Activated T-cell treated with anti-CD3 and anti-CD28 coated beads, Interleukin-2, amount 50 U/mL, for 72 hours (primary cell): ENCODE results near the gene CDH4. TPM values are rescaled to one million over a fixed set of nuclear protein-coding genes. Genes with fewer than 3 reads are reported as not detected.

Experiments
- ATAC-seq, 2 donors: fragments of 150-1000 bp; cut with Tn5 transposase; replicated peaks in 1 of 2; 2 replicates each; pipeline ENCODE4 v1.10.0; 2021; ENCODE audit warnings: moderate library complexity in 2 of 2, mild to moderate bottlenecking in 1 of 2
- DNase-seq, 2 donors: peaks; one replicate each; pipeline ENCODE4 v3.0.0; 2021 to 2022; ENCODE audit warnings: mixed read lengths in 1 of 2
- H3K27ac Mint-ChIP-seq: one replicate; pipeline ENCODE4 v1.8.0; 2022; ENCODE audit warnings: mild to moderate bottlenecking, moderate library complexity, mixed read lengths
- H3K27me3 Mint-ChIP-seq: one replicate; pipeline ENCODE4 v1.8.0; 2022; ENCODE audit warnings: low read depth, mixed read lengths
- H3K36me3 Mint-ChIP-seq, 2 donors: one replicate each; pipeline ENCODE4 v1.8.0; 2022; ENCODE audit warnings: mixed read lengths in 2 of 2, mild to moderate bottlenecking in 1 of 2; ENCODE audit not compliant: insufficient read depth in 2 of 2
- H3K4me1 Mint-ChIP-seq: one replicate; pipeline ENCODE4 v1.8.0; 2022; ENCODE audit warnings: low read depth, mixed read lengths
- H3K4me3 Mint-ChIP-seq, 2 donors: one replicate each; pipeline ENCODE4 v1.8.0; 2022; ENCODE audit warnings: mild to moderate bottlenecking in 2 of 2, mixed read lengths in 2 of 2, moderate library complexity in 2 of 2
- H3K9me3 Mint-ChIP-seq, 2 donors: one replicate each; pipeline ENCODE4 v1.8.0; 2022; ENCODE audit warnings: mixed read lengths in 2 of 2
- total RNA-seq, 2 donors: library from RNA; stranded (reverse); gene quantifications; one replicate each; pipeline ENCODE4 v1.2.3, GENCODE V29; 2022

CDH4 gene
- total RNA-seq, 2 donors from 2014 or later, result 0.17 to 0.35 TPM

DNA sequence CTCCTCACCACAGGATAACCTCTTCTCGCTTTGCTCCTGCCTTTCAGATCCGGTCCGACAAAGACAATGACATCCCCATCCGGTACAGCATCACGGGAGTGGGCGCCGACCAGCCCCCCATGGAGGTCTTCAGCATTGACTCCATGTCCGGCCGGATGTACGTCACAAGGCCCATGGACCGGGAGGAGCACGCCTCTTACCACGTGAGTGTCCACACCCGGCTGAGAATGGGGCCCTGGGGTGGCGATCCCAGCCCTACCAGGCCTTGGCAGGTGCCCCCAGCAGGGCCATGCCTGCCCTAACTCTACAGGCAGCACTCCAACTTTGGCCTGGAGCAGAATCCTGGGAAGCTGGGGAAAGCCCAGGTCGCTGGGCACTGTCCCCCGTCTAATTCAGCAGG is 592.6 kb downstream of the CDH4 start:
- DNase-seq (no peak), ATAC-seq (no peak)
- Mint-ChIP-seq H3K27me3 (no peaks in the 10 kb centered on the region), H3K36me3 (no peaks in the 10 kb centered on the region), H3K27ac (no peak overlapping the region), H3K4me1 (no peaks in the 10 kb centered on the region), H3K9me3 (no peaks in the 10 kb centered on the region), H3K4me3 (no peak overlapping the region)

DNA sequence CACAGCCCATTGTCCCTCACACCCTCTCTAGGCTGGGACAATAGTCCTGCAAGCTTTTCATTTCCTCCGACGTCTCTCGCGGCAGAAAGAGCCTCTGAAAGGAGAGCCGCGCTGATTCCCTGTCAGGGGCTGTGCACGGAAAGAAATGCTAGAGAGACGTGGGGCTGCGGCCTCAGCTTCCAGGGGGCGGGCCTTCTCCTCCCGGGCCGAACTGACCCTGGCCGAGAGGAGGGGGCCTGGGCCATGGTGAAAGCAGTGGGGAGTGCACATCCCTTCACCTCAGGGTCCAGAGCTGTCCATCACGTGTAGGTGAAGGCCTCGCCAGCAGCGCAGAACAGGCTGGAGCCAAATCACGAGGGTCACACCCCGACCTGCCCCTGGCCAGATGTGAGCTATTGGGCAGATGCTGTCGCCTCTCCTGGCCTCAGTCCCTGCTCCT is 593.2 kb downstream of the CDH4 start:
- H3K9me3 Mint-ChIP-seq, result no peaks in the 10 kb centered on the region
- no peak overlapping the region for H3K27ac Mint-ChIP-seq
- no peaks in the 10 kb centered on the region for H3K27me3 Mint-ChIP-seq
- H3K4me1 Mint-ChIP-seq, result no peaks in the 10 kb centered on the region
- ATAC-seq, result no peak
- H3K36me3 Mint-ChIP-seq, result no peaks in the 10 kb centered on the region
- DNase-seq, result no peak
- H3K4me3 Mint-ChIP-seq, result no peak overlapping the region

DNA sequence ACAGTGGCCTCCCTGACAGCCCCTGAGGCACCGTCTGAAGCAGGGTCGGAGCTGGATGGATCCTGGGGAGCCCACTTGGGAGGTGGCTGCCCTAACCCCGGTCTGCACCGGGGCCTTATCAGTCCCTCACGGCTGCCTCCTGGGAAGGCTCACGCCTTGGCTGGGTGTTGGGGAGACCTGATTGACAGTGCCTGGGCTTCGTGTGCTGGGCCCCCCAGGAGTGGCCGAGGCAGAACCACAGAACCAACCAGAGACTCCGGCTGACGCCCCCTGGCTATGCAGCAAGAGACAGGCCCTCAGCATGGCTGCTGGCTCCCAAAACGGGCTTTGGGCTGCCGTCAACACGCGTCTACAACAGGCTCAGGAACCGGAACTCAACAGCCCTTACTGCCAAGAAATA is 594.0 kb downstream of the CDH4 start:
- no peak for ATAC-seq
- Mint-ChIP-seq H3K4me3 (no peak overlapping the region), H3K27me3 (no peaks in the 10 kb centered on the region)

DNA sequence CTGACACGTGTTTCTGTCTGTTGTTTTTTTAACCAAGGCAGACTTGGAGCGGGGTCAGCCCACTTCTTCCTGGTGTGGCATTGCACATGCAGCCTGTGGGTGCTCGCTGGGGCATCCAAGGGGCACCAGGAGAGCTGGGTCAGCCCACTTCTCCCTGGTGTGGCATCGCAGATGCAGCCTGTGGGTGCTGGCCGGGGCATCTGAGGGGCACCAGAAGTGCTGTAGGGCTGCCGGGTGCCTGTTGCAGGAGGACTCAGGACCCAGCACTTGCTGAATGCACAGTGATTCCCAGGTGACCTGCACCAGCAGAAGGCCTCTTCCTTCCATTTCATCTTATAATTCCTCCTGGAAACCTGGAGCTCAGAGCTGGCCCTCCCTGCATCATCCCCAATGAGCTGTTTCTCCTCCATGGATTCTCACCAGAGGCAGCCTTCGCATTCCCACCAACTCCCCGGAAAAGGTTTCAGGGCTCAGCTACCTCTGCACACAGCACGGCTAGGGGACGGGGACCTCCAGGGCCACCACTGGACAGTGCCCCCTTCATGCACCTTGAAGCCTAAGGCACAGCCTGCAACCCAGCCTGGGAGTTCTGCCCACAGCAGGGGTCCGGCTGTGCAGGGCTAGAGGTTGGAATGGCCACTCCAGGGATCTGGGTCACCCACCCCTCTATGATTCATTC is 594.8 kb downstream of the CDH4 start:
- Mint-ChIP-seq H3K4me3 (no peak overlapping the region), H3K36me3 (no peaks in the 10 kb centered on the region), H3K9me3 (no peaks in the 10 kb centered on the region), H3K27ac (no peak overlapping the region), H3K27me3 (no peaks in the 10 kb centered on the region), H3K4me1 (no peaks in the 10 kb centered on the region)
- no peak for ATAC-seq
- no peak for DNase-seq

More for the DNA sequence above, 594.0 kb downstream of the CDH4 start:
- Mint-ChIP-seq H3K36me3 (no peaks in the 10 kb centered on the region), H3K4me1 (no peaks in the 10 kb centered on the region), H3K27ac (no peak overlapping the region), H3K9me3 (no peaks in the 10 kb centered on the region)
- no peak for DNase-seq

DNA sequence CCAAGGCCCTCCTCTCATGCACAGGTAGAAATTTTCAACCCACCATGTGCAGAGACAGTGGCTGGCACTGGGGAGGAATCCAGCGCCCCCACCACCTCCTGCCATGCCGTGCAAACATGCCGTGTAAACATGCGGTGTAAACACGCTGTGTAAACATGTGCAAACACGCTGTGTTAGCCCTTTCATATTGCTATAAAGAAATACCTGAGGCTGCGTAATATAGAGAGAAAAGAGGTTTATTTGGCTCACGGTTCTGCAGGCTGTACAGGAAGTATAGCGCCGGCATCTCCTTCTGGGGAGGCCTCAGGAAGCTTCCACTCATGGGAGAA is 595.3 kb downstream of the CDH4 start:
- H3K27me3 Mint-ChIP-seq, result no peaks in the 10 kb centered on the region
- no peaks in the 10 kb centered on the region for H3K9me3 Mint-ChIP-seq
- no peak for ATAC-seq
- H3K4me3 Mint-ChIP-seq, result no peak overlapping the region
- DNase-seq, result no peak
- no peaks in the 10 kb centered on the region for H3K4me1 Mint-ChIP-seq
- H3K36me3 Mint-ChIP-seq, result no peaks in the 10 kb centered on the region
- H3K27ac Mint-ChIP-seq, result no peak overlapping the region

DNA sequence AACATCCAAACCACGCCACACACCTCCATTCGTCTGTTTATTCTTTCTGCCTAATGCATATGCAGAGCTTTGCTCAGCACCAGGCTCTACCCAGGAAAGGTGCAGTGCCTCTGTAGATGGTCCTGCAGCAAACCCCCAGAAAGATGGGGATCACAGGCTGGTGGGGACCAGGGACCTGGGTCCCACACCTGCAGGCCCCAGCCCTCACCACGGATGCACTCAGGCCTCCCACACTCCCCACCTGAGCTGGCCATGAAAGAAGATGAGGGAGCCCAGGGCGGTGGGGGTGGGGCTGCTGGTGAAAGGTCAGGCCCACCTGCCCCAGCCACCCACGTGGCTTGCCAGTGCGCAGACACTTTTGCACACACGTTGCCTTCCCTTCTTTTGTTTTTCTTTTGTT is 595.9 kb downstream of the CDH4 start:
- Mint-ChIP-seq H3K27ac (no peak overlapping the region), H3K9me3 (no peaks in the 10 kb centered on the region), H3K36me3 (no peaks in the 10 kb centered on the region), H3K4me3 (no peak overlapping the region), H3K4me1 (no peaks in the 10 kb centered on the region), H3K27me3 (no peaks in the 10 kb centered on the region)
- ATAC-seq (no peak), DNase-seq (no peak)

DNA sequence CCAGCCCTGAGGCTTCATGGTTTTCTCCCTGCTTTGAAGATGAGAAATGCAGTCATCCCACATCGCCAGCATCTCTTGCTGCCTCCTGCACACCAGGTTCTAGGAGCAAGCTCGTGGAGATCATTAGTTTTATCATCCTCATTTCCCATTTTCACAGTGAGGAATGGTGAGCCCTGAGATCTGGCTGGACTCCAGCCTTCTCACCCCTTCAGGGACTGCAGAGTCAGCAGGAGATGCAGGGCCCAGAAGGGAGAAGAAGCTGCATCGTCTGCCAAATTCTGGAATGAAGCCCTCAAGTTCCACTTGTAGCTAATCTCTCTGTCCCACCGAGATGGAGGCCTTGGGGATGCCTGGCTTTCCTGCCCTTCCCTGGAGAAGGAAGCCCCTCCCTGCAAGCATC is 596.8 kb downstream of the CDH4 start:
- no peak for DNase-seq

DNA sequence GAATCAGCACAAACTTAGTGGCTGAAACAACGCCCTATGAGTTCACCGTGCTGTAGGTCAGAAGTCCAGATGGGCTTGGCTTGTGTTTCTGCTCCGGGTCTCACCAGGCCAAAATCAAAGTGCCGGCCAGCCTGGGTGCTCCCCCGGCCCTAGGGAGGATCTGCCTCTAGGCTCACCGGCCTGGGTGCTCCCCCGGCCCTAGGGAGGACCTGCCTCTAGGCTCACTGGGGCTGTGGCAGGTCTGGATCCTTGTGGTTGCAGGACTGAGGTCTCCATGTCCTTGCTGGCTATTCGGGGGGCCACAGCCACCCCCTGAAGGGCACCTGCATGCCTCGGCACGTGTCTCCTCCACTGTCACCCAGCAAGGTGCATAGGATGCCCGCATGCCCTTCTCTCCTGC is 597.3 kb downstream of the CDH4 start:
- DNase-seq (no peak), ATAC-seq (no peak)
- Mint-ChIP-seq H3K4me1 (no peaks in the 10 kb centered on the region), H3K27me3 (no peaks in the 10 kb centered on the region), H3K9me3 (no peaks in the 10 kb centered on the region), H3K4me3 (no peak overlapping the region), H3K36me3 (no peaks in the 10 kb centered on the region), H3K27ac (no peak overlapping the region)

More for the DNA sequence above, 596.8 kb downstream of the CDH4 start:
- Mint-ChIP-seq H3K4me1 (no peaks in the 10 kb centered on the region), H3K36me3 (no peaks in the 10 kb centered on the region), H3K27ac (no peak overlapping the region), H3K4me3 (no peak overlapping the region), H3K9me3 (no peaks in the 10 kb centered on the region), H3K27me3 (no peaks in the 10 kb centered on the region)
- no peak for ATAC-seq

DNA sequence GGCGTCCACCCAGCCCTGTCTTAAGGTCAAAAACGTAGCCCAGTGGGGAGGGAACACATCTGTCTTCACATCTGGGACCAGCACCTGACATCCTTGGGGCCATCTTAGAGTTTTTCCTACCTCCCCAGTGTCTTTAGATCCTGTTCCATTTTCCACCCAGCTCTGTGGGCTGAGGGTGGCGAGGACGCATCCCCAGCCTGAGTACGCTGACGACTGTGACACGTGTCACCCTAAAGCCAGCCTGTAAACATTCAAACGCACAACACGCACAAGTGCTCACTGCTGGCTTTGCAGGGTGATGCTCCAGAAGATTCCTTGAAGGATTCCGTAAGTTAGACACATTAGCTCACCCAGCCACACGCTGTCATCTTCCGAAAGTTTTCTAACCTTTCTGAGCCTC is 597.8 kb downstream of the CDH4 start:
- no peaks in the 10 kb centered on the region for H3K9me3 Mint-ChIP-seq
- ATAC-seq (no peak), DNase-seq (no peak)
- no peak overlapping the region for H3K4me3 Mint-ChIP-seq
- H3K27ac Mint-ChIP-seq, result no peak overlapping the region
- H3K36me3 Mint-ChIP-seq, result no peaks in the 10 kb centered on the region
- no peaks in the 10 kb centered on the region for H3K27me3 Mint-ChIP-seq
- H3K4me1 Mint-ChIP-seq, result no peaks in the 10 kb centered on the region

DNA sequence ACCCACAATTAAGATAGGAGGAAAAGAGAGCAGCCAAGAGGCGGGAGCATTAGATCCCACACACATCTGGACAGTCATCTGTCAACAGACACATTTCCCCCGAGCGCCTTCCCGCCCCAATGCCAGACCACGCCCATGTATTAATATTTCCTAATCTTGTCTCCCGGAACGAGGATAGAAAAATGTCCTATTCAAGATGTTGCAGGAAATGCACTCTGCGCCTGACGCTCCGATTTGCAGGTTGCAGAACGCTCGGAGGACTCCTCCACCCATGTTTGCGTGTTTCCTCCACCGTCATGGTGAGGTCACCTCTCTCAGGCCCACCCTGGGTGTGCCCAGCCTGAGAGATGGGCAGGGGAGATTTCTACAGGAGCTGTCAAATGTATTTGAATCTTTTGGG is 598.4 kb downstream of the CDH4 start:
- H3K36me3 Mint-ChIP-seq, result no peaks in the 10 kb centered on the region
- no peaks in the 10 kb centered on the region for H3K27me3 Mint-ChIP-seq
- H3K4me3 Mint-ChIP-seq, result no peak overlapping the region

DNA sequence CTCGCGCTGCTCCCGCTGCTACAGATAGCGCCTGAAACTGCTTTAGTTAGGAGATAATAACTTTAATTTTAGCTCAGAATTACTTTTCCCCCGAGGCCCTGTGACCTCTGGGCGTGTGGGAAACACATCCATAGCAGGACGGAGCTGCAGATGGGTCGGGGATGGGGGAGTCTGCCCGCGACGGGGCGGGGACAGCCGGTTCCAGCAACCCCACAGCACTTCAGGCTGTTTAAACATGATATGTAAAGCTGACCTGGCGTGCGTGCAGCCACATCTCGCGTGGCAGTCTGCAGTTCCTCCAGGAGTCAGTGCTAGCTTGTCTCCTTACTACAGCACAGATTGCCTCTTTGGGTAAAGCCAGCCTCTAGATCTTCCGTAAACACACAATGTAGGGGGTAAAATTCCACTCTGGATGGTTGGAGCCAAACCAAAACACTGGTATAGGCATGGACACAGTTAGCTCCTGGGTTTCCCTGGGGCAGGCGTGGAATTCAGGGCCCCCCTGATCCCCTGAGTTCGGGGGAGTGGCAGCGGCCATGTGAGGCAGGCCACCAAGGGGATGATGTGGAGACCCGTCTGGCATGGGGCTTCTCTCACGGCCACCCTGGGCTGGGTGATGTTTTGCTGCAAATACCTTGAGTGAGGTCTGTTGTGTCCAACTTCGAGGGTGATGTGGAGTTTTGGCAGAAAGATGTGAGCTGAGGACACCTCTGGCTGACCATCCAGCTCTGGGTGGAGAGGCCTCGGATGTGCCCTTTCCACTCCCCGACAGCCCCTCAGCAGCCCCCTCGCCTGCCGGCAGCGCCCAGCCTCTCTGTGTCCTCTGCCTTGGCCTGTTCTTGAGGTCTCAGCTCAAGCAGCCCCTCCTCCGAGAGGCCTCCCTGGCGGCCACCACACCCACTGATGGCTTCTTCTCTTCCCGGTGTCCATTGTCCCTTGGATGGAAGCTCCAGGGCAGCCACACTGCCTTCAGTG is 599.2 kb downstream of the CDH4 start:
- DNase-seq, result no peak
- no peaks in the 10 kb centered on the region for H3K4me1 Mint-ChIP-seq
- H3K36me3 Mint-ChIP-seq, result no peaks in the 10 kb centered on the region
- no peak overlapping the region for H3K27ac Mint-ChIP-seq
- no peaks in the 10 kb centered on the region for H3K9me3 Mint-ChIP-seq
- H3K4me3 Mint-ChIP-seq, result no peak overlapping the region
- no peaks in the 10 kb centered on the region for H3K27me3 Mint-ChIP-seq
- no peak for ATAC-seq

More for the DNA sequence above, 598.4 kb downstream of the CDH4 start:
- ATAC-seq (no peak), DNase-seq (no peak)
- Mint-ChIP-seq H3K4me1 (no peaks in the 10 kb centered on the region), H3K9me3 (no peaks in the 10 kb centered on the region), H3K27ac (no peak overlapping the region)

DNA sequence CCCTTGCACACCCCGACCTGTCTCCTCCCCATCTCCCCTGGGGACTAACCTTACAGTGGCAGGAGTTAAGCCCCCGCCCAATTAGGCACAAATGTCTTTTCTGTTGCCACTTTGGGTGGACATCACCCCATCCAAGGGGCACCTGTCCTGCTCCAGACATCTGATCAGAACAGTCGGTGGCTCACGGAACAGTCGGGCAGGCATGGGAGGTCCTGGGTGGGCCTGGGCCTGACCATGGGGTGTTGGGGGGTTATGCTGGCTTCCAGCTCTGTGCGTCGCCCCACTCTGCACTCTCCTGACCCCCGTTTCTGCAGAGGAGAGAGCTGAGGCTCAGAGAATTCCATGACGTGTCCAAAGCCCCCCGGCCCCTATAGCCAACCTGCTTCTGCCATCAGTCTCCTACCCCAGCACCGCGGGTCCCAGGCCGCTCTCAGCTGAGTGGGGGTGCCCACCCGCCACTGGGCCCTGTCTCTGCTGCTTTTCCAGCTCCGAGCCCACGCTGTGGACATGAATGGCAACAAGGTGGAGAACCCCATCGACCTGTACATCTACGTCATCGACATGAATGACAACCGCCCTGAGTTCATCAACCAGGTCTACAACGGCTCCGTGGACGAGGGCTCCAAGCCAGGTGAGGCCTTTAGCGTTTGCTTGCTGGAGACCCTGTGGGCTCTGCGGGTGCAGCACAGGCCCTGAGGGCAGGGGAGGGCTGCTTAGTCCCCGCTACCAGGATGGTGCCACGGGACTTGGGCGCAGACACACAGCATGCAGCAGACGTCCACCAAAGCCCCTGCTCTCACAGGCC is 600.4 kb downstream of the CDH4 start:
- no peaks in the 10 kb centered on the region for H3K9me3 Mint-ChIP-seq
- H3K27me3 Mint-ChIP-seq, result no peaks in the 10 kb centered on the region
- no peak overlapping the region for H3K4me3 Mint-ChIP-seq
- ATAC-seq (no peak), DNase-seq (no peak)
- H3K36me3 Mint-ChIP-seq, result no peaks in the 10 kb centered on the region
- no peak overlapping the region for H3K27ac Mint-ChIP-seq
- no peaks in the 10 kb centered on the region for H3K4me1 Mint-ChIP-seq
